HPDE6-E6E7 (cell line): ENCODE results near the gene DDIAS.
"Not testable (repeated sequence)": the region's sequence is repeated elsewhere in the genome, so short reads cannot be mapped to it uniquely, and the experiment has no call there.

Experiments used
- DNase-seq: peaks from one replicate; pipeline ENCODE4 v3.0.0; 2011; ENCODE audit warnings: missing footprints; ENCODE audit errors: extremely low spot score

DDIAS gene

DNA sequence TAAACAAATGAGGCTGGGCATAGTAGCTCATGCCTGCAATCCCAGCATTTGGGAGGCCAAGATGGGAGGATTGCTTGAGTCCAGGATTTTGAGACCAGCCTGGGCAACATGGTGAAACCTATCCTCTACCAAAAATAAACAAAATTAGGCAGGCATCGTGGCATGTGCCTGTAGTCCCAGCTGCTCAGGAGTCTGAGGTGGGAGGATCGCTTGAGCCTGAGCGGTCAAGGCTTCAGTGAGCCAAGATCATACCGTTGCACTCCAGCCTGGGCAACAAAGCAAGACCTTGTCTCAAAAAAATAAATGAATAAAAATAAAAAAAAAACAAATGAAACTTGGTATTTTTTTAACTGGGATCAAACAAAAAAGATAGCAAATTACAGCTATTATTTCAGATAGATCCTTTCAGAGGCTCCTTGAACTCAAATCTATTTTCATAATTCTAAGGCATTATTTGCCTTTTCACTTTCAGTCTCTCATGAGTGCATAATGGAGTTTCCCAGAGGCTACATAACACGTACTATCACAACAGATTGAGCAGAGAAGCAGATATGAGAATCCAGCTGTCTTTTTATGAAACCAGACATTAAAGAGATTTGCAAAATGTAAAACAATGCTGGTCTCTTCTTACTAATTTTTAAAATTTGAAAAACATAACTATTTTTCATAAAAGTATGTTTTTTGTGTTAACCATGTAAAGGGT lies 23.1 kb downstream of the DDIAS start:
- DNase-seq, result no peak

DNA sequence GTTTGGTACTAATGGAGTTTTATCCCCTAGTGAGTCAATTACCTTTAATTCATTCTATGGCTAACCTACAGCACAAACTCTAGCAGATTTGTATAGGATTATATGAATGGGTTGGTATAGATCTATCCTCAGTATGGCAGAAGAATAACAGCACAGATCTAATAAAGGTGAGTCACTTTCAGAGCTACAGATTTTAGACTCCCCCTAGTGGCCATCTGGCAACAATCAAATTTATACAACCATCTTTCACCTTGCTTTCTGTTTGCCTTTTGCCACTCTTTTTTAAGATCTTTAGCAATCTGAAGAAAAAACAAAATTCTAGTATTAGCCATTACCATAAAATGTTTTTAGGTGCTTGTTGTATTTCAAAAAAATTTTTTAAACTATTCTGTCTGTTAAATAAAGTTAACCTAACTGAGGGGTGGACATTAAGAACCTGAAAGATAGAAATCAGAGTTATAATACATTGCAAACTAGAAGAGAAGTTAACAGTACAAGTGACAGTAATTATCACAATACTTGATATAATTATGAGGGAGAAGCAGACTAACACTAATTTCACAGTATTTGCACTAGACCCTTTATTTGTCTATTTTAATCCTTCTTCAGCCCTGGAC lies 25.8 kb downstream of the DDIAS start:
- DNase-seq, result peak; percentile 47

DNA sequence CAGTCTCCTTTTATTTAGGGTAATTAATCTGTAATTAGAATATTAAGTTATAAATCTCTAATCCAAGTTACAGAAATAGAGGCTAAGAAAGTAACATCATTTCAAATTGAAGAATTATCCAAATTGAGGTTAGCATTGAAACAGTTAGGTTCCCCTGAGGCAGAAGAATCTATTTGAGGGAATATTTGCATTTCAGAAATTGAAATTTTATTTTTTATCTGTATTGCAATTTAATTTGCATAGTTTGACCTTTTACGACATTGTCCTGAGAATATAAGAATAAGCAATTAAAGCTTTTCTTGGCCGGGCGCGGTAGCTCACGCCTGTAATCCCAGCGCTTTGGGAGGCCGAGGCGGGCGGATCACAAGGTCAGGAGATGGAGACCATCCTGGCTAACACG lies 27.6 kb downstream of the DDIAS start:
- DNase-seq, result no peak

DNA sequence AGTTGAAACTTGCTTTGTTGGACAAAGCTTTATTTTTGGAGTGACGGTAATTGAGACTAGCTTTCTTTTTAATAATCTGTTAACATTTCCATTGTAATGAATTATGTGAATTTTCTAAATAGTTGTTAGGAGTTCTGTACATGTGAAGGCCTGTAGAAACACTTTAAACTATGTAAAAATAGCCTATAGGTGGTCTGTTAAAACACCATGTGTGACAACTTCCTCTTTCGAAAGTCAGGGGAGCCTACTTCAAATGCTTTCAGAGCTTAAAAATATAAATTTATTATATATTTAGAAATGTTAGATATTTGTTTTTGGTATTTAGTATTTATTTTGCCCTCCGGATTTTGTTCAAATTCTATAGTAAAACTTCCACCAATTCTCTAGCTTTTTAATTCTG lies 28.7 kb downstream of the DDIAS start:
- DNase-seq, result no peak

DNA sequence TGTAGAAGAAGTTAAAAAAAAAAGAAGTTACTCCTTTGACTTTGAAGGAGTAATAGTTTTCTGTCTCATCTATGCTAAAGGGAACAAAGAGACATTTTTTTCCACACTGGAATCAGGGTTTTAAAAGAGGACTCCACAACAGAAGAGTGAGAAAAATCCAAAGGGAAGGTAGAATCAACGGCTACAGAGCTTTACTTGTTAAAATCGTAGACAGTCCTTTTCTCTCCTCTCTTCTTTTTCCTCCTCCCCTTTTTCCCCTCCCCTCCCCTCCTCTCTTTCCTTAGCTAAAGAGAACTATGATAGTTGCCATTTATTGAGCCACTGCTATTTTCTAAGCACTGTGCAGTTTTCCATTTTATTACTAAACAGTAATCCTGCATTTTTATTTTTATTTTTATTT lies 29.2 kb downstream of the DDIAS start:
- no peak for DNase-seq

DNA sequence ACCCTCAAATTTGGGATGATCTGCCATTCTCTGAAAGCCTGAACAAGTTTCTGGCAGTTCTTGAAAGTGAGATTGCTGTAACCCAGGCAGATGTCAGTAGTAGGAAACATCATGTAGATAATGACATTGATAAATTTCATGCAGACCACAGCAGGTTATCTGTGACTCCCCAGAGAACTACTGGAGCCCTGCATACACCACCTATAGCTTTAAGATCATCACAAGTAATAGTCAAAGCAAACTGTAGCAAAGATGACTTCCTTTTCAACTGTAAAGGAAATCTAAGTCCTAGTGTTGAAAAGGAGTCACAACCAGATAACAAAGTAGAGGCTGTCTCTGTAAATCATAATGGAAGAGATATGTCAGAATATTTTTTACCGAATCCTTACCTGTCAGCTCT lies 31.0 kb downstream of the DDIAS start:
- no peak for DNase-seq

DNA sequence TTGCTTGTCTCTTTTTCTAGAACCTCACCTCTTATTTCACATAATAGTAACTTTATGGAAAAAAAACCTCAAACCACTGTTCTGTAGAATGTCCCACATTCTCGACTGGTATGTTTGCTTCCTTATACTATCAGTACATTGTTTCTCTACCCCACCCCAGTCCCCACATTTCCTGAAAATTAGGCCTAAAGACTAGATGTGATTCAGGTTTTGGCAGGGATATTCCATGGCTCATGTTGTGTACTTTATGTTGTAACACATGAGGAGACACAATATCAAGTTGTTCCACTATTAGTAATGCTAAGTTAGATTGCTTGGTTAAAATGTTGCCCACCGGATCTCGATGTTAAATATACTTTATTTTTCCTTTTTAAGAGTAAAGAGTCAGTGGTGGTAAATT lies 34.7 kb downstream of the DDIAS start:
- no peak for DNase-seq

DNA sequence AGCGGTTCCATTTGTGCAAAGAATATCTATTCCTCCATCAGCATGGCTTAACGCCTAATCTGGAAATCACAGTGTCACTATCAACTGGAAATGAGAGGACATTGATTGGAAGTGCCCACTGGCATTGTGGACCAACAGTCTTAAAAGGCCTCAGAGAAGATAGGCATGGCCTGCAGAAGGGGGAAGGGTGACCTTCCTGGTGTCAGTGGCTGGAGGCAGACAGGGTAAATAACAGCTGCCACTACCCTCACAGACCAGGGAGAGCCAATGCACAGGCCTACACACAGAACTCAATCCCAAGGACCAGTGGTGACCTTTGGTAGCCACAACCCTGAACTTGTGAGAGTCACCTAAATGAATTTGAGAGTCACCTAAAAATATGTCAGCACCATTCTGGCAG lies 36.0 kb downstream of the DDIAS start:
- no peak for DNase-seq

DNA sequence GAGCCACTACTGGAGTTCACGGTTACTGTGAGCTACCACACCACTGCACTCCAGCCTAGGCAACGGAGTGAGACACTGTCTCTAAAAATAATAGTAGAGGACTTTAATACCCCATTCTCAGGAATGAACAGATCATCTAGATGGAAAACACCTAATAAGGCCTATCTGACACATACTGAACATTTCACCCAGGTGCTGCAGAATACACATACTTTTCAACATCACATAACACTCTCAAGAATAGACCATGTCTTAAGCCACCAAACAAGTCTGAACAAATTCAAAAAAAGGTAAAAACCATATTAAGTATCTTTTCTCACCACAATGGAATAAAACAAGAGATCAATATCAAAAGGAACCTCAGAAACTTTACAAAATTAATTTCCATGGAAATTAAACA lies 37.9 kb downstream of the DDIAS start:
- no peak for DNase-seq

DNA sequence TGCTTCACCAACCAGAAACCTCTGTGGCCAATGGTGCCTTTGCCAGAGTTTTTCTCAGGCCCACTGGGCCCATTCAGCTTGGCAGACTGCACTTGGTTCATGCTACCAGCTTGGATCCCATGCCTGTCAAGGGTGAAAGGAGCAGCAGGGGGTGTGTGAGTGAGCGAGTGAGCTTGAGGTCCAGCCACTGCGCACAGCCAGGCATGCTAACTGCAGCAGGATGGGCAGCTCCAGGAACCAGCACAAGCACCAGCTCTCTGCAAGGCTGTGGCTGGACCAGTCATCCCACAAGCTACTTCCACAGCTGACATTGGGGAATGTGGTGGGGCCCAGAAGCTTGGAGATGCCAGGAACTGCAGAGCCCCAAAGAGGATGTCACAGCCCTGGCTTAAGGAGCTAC lies 40.8 kb downstream of the DDIAS start:
- DNase-seq, result no peak

DNA sequence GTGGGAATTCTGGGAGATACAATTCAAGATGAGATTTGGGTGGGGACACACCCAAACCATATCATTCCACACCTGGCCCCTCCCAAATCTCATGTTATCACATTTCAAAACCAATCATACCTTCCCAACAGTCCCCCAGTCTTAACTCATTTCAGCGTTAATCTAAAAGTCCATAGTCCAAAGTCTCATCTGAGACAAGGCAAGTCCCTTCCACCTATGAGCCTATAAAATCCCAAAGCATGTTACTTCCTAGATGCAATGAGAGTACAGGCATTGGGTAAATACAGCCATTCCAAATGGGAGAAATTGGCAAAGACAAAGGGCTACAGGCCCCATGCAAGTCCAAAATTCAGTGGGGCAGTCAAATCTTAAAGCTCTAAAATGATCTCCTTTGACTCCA lies 41.9 kb downstream of the DDIAS start:
- DNase-seq, result not testable (repeated sequence)

DNA sequence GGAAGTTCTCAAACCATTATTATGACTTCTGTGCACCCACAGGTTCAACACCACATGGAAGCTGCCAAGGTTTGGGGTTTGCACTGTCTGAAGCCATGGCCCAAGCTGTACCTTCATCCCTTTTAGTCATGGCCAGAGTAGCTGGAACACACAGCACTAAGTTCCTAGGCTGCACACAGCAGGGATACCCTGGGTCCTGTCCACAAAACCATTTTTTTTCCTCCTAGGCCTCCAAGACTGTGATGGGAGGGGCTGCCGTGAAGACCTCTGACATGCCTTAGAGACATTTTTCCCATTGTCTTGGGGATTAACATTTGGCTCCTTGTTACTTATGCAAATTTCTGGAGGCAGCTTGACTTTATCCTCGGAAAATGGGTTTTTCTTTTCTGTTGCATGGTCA lies 42.7 kb downstream of the DDIAS start:
- no peak for DNase-seq

DNA sequence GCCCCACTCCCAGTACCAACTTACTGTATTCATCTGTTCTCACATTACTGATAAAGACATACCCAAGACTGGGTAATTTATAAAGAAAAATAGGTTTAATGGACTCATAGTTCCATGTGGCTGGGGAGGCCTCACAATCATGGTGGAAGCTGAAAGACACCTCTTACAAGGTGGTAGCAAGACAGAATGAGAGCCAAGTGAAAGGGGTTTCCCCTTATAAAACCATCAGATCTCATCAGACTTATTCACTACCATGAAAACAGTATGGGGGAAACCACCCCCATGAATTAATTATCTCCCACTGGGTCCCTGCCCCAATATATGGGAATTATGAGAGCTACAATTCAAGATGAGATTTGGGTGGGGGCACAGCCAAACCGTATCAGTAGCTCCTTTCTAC lies 43.5 kb downstream of the DDIAS start:
- DNase-seq, result not testable (repeated sequence)

DNA sequence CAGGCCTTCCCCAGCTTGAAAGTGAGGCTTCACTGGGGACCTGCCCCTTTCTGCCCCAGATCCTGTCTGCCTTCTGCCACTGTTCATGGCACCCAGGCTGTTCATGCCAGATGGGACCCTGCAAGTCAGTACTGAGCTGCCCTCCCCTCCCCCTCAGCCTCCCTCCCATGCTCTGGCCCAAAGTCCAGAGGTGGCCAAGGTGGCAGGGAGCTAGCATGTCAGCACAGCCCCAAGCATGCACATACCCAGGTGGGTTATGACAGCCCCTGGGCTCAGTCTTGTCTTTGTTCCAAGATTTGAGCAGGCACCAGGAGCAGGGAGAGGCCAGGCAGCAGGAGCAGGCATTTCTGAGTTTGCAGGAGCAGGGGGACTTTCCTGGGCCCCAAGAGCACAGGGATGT lies 44.1 kb downstream of the DDIAS start:
- no peak for DNase-seq

DNA sequence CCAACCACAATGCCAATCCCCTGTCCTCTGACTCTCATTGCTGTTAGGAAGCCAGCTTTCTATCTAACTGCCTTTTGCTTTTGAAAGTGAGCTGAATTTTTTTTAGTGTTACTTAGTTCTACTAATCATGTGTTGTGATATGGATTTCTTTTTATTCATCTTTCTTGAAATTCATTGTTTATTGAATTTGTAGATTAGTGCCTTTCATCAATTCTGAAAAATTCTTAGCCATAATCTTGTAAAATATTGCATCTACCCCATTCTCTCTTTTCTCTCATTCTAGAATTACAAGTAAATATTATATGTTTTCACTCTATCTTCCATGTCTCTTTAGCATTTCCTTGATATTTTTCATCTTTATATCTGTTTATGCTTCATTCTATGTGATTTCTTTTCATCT lies 47.8 kb downstream of the DDIAS start:
- DNase-seq, result no peak

DNA sequence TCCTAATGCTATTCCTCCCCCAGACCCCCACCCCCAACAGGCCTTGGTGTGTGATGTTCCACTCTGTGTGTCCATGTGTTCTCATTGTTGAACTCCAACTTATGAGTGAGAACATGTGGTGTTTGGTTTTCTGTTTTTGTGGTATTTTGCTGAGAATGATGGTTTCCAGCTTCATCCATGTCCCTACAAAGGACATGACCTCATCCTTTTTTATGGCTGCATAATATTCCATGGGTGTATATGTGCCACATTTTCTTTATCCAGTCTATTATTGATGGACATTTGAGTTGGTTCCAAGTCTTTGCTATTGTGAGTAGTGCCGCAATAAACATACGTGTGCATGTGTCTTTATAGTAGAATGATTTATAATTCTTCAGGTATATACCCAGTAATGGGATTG lies 49.0 kb downstream of the DDIAS start:
- DNase-seq, result not testable (repeated sequence)

DNA sequence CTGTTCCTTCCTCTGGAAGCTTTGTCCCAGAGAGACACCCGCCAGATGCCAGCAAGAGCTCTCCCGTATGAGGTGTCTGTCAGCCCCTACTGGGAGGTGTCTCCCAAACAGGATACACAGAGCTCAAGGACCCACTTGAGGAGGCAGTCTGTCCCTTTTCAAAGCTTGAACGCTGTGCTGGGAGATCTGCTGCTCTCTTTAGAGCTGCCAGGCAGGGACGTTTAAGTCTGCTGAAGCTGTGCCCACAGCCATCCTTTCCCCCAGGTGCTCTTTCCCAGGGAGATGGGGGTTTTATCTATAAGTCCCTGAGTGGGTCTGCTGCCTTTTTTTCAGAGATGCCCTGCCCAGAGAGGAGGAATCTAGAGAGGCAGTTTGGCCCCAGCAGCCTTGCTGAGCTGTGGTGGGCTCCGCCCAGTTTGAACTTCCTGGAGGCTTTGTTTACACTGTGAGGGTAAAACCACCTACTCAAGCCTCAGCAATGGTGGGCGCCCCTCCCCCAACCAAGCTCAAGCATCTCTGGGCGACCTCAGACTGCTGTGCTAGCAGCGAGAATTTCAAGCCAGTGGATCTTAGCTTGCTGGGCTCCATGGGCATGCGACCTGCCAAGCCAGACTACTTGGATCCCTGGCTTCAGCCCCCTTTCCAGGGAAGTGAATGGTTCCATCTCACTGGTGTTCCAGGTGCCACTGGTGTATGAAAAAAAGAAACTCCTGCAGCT lies 54.4 kb downstream of the DDIAS start:
- DNase-seq, result not testable (repeated sequence)

DNA sequence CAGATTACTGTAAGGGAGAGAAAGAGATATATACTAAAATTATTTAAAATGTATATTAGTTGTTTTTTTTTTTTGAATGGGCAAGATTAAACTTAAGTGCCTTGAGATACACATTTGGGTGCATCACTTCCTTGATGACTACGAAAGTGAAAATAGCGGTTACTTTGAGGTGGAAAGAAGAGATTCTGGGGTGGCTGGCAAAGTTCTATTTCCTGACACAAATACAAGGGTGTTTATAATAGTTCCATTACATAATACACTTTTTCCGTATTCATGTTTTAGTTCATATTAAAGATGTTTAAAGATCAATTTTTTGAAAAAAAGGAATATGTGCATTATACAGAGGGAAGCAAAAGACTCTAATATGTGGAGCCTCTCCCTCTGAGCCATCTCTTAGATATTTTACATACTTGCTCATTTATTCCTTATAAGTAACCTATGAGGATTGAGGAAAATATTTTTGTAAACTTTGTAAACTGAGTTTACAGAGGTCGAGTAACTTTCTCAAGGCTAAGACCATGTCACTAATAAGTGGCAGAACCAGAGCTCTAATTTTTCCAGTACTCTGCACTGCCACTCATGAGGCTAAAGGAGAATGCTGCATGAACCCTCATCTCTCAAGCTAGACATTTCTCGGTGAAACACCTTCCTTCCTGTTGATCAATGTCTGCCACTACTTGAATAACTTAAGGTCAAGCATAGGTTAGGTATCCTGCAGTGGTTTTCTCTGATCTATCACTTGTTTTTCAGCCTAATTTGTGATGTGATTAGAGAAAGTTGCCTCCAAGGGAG lies 58.6 kb downstream of the DDIAS start:
- no peak for DNase-seq

DNA sequence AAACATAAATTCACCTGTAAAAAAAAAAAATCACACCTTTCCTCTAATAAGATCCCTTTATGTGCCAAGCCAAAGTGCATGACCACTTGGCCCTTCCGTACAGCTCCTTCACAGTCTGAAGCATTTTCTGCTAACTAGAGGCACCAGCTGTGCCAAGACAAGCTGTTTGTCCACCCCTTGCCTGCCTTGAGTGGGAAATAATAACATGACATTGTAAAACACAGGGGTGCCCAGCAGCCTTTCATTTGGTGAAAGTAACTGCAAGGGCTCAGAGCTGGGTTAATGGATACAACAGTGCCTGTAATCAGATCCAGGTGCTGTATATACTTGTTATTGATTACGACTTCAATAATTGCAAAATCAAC lies 59.2 kb downstream of the DDIAS start:
- no peak for DNase-seq

DNA sequence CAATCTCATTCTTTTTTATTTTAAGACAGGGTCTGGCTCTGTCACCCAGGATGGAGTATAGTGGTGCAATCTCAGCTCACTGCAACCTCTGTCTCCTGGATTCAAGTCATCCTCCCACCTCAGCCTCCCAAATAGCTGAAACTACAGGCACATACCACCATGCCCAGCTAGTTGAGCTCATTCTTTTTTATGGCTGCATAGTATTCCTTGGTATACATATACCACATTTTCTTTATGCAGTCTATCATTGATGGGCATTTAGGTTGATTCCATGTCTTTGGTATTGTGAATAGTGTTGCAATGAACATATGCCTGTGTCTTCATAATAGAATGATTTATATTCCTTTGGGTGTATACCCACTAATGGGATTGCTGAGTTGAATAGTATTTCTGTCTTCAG lies 60.5 kb downstream of the DDIAS start:
- DNase-seq, result not testable (repeated sequence)

DNA sequence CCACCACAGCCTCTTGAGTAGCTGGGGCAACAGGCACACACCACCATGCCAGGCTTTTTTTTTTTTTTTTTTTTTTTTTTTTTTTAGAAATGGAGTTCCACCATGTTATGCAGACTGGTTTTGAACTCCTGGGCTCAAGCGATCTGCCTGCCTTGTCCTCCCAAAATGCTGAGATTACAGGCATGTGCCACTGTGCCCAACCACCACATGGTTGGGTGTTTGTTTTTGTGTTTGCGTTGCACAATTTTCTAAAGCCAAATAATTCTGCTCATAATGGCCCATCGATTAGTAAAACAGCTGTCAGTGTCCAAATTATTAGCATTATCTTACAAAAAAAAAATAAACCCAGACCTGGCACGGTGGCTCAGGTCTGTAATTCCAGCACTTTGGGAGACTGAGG lies 65.8 kb downstream of the DDIAS start:
- DNase-seq, result no peak

DNA sequence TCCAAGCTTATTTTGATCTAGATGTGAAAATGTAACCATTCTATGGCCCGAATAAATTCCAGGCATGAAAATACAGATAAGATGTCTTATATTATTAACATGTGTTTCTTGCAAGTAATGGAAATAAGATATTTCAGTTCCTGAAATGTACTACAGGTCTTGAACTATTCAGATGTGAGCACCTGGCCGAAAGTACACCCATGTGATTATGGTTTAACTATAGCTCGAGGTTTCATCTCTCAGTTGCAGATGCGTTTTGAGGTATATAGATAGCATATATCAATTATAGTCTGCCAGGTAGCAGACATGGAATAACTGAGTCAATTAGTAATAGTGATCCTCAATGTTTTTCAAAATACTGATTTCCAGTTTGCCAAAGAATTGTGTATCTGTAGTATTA lies 68.3 kb downstream of the DDIAS start:
- no peak for DNase-seq
